Stimulated activated CD8-positive, alpha-beta memory T cell treated with anti-CD3 and anti-CD28 coated beads, Interleukin-4, amount 100 ng/mL, for 4 hours (primary cell): ENCODE data around the gene IL9.
"Not testable (repeated sequence)": the region's sequence is repeated elsewhere in the genome, so short reads cannot be mapped to it uniquely, and the experiment has no call there.

Source experiments
- DNase-seq, 2 donors: peaks; one replicate each; pipeline ENCODE4 v3.0.0-alpha.2; 2020; ENCODE audit warnings: low read depth in 2 of 2, low spot score in 1 of 2

The IL9 gene

DNA sequence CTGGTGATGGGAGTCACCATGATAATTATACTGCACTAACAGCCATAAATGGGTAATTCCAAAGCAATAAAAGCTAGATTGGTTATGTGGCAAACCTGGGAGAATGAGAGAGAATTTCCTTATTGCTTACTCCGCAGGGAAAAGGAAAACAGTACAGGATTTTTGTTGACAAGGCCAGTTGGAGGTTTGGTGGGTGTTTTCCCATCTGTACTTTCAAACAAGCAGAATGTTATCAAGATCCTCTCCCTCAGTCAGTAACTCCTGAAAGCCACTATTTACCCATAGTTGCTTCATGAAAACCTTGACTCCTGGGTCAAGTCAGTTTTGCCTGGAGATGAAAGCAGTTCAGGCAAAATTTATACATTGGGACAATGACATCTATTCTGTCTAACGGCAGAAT lies 26.4 kb downstream of the IL9 start:
- no peak for DNase-seq

DNA sequence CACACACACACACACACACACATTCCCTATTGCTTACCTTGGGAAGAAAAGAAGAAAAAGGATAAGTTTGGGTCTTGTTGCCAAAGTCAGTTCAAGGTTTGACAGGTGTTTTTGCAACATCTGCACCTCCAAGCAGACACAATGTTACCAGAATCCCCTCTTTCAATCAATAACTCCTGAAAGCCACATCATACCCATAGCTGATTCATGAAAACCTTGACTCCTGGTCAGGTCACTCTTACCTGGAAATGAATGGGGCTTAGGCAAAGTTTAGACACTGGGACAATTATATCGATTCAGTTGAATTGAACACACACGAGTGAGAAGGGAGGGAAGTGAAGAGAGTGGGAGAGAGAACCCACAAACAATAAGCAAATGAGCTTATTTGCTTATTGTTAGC lies 27.0 kb downstream of the IL9 start:
- no peak for DNase-seq

DNA sequence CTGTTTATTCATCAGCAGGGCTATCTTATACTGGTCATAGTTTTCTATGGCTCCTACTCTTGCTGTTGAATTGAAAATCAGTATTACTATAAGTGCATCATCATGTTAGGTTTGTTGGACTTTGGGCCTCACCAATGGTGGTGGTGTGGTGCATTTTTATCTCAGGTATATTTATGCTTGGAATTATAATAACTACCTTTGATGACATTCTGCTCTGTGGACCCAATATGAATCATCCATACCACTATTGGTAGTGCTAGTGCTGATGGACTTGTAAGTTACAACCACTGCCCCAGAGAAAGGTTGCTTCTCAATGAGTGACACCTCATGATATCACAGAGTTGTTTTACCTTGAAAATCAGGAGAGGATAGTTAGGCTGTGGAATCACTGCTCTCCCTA lies 28.0 kb downstream of the IL9 start:
- no peak for DNase-seq

DNA sequence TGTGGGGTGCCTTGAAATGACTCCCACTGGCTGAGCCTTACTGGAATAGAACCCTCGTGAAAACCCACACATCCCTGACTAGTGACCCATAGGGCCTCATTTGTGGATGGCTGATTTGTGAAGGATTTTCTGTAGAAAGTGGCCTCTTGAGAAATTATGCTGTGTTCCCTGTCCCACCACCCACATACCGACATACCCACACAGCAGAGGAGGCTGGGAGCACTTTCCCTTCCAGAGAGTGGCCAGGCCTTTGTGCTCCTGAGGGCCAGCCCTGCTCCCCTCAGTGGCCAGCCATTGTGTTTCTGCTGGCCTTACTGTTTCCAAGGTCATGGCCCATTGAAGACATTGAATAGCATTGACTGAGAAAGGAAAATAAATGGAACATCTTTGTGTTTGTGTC lies 29.6 kb downstream of the IL9 start:
- no peak for DNase-seq

DNA sequence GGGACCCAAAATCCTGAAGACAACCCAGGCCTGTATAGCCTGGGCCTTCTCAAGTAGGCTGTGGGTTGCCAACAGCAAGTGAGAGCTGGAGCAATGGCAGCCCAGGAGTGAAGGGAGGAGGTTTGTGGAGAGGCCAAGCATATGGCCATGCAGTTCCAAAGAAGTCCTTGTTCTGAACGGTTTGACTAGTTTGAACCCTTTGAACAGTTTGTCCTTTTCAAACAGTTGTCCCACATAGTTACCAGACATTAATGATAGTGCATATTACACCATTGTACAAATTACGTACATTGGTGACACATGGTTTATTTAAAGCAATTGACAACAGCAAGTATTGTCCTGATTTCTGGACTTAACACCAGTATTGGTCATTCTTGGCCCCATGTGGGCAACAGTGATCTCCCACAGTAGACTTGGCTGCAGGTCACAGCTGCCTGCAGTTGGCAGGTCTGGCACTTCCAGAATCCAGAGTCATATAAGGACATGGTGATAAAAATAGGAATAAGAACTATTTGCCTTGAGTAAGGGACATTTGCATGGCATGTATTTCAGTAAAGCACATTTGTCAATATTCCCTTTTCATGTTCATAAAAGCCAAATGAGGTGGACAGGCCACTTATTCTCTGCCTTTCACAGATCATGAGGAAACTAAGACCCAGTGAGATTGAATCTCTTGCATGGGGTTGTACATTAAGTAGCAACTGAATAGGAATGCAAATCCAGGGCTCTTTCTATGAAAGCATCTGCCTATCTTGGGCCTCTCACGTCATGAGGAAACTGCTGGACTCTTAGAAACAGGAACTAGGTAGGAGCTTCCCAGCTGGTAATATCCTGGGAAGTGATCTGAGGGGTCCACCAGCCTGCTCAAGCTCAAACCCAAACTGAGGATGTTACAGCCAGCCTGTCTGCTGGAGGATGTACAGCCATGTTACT lies 30.9 kb downstream of the IL9 start:
- DNase-seq, result no peak

DNA sequence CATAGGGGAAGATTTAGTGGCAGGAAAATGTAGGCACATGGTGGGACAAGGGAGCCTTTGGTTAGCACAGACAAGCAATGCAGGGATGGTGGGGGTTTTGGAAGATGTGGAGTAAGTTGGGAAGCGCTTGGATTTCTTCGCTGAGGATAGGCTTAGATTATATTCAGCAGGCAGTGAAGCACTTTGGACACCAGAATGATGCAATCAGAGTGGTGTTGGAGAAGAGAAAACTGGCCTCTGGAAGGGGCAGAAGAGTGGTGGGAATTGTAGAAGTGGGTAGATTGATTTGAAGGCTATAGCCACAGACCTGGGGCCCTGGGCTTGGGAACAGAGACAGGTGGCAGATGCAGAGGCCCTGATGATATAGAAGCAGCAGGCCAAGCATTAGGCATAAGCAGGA lies 32.9 kb downstream of the IL9 start:
- DNase-seq, result no peak

DNA sequence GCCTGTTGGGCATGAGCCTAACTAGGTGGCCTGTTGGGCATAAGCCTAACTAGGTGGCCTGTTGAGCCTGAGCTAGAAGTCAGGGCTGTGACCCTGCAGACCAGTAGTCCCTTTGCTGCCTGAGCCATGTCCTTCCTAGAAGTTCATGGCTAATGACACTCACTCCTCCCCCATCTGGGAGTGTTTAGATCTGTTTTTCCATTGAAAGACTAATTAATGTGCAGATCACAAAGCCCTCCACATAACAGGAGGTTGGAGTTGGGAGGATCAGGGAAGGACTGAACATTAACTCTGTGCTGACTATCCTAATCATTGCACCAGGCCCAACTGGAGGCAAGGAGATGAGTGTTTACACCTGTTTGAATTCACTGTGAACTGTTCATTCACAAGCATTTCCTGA lies 33.6 kb downstream of the IL9 start:
- DNase-seq, result no peak

DNA sequence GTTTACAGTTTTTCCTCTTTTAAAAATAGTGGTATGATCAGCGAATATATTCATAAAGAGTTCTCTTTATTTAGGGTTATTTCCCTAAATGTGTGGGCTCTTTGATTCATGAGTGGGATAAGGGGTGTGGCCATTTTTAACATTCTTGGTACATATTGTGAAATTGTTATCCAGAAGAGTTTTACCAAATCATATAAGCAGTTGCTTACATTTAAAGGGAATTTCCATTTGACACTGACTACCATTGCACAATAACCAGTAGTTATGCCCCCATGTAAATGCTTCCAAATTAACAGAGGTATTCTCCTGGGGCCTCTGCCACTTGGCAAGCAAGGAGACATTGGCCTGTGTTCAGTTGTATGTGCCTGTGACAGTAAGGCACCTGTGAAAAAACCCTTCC lies 34.0 kb downstream of the IL9 start:
- DNase-seq, result no peak

DNA sequence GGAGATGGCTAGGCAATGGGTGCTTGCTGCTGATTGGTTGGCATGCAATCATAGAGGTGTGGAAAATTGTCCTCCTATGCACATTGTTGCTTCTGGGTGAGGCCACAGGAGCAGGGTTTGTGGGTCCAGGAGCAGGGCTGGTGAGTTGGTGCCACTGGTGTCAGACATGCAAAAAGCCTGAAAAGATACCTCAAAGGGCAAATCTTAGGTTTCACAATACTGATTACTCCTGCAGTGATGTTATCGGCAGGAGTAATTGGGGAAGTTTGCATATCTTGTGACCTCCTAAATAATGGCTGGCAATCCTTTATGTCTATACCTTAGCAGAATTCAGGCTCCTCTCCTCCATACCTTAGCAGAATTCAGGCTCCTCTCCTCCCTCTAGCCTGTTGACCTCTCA lies 36.0 kb downstream of the IL9 start:
- no peak for DNase-seq

DNA sequence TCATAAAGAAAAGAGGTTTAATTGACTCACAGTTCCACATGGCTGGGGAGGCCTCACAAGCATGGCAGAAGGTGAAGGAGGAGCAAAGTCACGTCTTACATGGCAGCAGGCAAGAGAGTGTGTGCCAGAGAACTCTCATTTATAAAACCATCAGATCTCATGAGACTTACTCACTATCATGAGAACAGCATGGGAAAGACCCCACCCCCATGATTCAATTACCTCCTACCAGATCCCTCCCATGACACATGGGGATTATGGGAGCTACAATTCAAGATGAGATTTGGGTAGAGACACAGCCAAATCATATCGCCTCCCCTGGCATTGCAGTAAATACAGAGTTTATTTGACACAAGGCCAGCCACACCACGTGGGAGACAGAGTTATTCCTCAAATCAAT lies 36.5 kb downstream of the IL9 start:
- not testable (repeated sequence) for DNase-seq

DNA sequence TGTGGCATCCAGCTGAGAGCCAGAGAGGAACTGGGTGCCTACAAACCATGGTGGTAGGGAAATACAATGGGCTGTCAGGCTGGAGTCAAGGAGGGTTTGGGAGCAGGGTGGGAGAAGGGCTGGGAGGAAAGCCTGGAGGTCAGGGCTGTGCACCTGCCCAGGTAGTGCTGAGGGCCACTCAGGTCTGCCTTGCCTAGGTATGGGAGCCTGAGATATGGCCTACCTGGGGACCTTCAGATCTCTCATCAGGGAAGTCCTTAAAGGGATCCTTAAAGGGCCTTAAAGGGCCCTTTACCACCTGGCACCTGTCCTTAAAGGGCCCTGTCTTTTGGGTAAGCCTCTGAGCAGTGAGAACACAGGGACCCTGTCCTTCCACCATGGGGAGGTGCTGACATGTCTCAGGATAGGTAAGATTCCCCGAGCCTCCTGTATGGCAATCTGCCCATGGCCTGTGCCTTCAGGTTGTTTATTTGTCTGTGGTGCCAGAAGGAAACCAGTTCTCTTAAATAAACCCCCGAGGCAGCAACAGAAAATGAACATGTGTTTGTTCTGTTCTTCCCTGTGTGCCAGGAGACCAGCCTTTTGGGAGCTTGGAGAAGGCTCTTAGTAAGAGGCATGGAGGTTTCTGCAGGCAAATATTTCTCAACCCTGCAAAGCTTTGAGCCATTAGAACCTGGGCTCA lies 37.9 kb downstream of the IL9 start:
- DNase-seq, result no peak

DNA sequence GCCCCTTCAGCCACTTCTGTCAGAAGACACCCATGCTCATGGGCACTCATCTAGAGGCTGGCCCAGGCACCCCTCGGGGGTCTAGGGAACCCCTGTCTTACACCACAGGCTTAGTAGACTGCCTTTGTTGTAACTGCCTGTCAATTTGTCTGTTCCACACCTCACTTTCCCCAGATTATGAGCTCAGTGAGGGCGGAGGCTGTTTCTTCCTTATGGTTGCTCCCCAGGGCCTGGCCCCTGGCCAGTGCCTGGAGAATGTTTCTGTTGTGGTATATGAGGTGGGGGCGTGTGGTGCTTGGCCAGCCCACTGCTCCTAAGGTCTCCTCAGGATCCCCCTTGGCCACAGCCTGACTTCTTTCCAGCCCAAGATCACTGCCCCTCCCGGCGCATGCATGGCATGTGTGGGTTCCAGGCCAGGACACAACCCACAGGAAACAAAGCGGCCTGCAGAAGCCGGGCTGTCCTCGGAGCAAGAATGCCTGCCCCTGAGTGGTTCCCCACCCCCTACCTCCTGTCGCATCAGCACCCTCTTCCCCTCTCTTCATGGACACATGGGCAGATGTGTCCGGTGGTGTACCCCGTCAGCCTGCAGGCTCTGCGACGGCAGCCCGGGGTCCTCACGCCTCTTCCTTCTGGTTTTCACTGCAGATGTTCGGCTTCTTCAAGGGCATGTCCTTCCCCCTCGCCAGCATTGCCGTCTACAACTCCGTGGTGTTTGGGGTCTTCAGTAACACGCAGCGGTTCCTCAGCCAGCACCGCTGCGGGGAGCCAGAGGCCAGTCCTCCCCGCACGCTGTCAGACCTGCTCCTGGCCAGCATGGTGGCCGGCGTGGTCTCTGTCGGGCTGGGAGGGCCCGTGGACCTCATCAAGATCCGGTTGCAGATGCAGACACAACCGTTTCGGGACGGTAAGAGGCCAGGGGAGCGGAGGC lies 43.5 kb downstream of the IL9 start:
- no peak for DNase-seq

DNA sequence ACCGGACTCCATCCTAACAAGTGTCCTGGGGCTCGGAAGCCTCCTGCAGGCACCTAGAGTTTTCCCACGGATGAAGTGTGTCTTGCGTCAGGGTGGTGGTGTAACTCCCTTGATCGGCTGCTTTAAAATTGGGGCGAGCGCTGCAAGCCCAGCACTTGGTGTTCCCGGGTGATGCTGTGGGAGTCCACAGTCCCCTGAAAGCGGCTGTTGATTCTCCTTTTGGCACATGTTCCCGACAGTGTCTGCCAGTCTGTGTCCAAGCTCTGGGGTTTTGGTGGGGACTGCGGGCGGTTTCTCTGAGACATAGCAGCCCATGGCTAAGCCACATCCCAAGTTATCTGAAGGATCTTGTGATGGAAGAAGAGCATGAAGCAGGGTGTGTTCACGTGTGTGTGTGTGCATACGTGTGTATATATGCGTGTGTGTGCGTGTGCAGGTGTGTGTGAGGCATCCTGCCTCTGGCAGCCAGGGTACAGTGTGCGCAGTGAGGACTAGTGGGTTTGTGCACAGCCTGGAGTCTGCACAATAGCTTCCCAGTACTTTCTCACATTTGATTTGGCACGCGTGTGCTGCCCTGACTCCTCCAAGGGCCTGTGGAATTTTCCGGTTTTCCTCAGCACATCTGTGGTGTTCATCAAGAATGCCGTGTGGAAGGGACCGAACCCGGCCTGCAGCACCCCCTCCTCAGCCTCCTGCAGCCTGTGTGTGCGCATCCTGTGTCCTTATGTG lies 44.3 kb downstream of the IL9 start:
- no peak for DNase-seq

DNA sequence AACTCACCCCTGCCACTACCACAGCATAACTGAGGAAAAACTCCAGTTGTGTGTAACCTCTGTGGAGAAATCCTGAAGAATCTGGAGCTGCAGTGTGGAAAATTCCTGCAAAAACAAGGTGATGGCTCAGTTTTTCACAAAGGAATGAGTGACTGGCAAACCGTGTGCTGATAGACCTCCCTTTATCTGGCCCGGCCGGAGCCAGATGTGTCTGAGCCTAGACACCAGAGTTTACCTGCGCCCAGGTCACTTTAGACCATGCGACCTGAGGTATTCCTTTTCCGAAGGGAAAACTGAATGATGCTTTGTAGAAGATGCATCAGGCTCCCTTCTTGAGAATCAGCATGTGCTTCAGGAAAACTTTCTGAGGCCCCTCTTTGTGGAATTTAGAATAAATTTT lies 45.0 kb downstream of the IL9 start:
- DNase-seq, result no peak

DNA sequence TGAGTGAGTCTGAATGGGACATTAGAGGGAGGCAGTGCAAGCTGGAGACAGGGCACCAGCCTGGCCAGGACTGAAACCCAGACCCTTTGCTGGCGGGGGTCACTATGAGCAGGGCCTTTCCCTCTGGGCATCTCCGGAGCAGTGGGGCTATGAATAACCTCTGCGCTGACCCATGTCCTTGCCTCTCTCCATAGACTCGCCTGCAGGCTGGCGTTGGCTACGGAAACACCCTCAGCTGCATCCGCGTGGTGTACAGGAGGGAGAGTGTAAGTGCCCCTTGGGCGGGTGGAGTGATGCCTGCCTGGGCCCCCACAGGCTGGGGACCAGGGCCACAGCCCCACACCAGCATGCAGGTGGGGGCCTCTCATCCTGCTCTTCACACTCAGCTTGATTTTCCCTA lies 45.4 kb downstream of the IL9 start:
- no peak for DNase-seq

DNA sequence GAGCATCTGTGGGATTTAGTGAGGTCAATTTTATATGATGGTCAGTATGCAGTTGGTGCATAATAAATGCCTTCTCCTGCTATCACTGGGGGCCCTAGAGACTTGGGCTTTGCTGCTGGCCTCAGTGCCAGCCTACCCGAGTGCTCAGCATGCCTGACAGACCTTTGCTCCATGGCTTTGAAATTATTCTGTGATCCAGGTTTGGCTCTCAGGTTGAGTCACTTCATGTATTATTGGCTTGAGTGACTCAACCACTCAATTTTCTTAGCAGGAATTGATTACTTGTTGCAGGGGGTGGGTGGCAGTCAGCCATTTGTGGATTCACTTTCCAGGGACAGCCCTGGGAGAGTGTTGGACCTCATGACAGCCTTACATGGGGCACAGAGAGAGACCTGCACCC lies 47.7 kb downstream of the IL9 start:
- DNase-seq, result no peak

DNA sequence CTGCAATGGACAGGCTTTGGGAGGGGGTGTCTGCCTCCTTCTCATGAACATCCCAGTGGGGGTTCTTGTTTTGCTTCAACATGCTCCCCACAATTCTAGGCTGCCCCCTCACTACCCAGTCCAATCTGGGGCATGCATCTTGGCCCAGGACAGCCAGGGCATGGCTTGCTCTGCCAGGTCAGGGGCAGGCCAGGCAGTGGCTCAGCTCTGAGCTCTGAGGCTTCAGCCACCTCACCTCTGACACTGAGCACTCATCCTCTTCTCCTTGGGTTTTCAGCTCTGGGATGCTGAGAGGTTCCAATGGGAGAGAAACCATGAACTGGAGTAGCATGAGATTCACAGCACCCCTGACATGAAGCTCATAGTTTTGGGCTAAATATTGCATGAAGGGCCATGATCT lies 49.3 kb downstream of the IL9 start:
- no peak for DNase-seq

DNA sequence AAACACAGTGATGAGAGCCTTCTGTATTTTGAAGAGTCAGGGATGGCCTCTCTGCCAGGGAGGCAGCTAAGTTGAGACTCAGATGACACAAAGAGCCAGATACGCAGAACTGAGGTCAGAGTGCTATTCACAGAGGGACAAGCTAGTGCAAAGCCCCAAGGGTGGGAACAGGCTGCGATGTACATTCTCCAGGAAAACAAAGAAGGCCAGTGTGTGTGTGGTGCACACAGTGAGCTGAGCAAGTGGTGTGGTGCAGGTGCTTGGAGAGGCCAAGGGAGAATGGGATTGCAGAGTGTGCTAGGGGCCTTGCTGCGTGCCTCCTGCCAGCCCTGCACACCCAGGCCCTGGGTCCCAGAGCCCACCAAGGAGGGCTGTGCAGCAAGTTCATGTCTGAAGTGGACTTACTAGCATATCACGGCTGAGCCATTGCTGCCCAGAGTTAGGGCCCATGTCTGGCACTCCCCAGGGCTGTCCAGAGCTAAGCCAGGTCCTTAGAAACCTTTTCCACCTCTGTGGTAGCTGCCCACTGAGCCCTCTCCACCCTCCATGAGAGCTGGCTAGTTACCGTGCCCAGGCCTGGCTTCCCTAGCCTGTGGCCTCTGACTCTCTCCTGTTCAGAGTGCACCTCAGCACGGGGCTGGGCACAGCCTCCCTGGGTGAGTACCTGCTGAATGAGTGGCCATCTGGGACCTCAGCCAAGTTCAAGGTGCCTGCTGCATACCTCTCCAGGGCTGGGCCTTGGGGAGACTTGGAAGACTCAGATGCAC lies 51.9 kb downstream of the IL9 start:
- no peak for DNase-seq

DNA sequence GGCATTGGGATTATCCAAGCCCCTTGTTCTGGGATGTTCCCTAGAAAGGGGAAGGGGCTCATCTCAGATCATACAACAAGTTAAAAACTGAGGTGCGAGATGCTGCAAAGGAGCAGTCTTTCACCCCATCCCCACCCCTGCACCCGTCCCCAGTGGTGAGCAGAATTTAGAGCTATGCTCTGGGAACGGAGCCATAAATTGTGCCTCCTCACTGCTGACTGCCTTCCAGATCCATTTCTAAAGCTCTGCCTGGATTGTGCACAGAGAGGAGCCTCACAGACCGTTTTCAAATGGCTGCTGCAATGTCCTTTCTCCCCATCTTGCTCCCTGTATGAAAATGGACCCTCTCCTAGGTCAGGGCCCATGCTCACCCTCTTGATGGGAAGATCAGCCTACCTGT lies 52.9 kb downstream of the IL9 start:
- DNase-seq, result no peak
